Endodermal cell (in vitro differentiated cells): ENCODE measurements around the gene ARHGEF10L. TPM values are rescaled to one million over a fixed set of nuclear protein-coding genes. Genes with fewer than 3 reads are reported as not detected.

Experiments used
- DNase-seq: peaks from one replicate; pipeline ENCODE4 v3.0.0-alpha.2; 2017
- H3K27ac ChIP-seq: 2 replicates; pipeline ENCODE4 v1.5.1; 2013; ENCODE audit warnings: mild to moderate bottlenecking, low read depth, low read length, moderate library complexity
- H3K27me3 ChIP-seq: 2 replicates; pipeline ENCODE4 v1.6.1; 2013; ENCODE audit warnings: mild to moderate bottlenecking, low read length, moderate library complexity; ENCODE audit not compliant: insufficient read depth, control insufficient read depth, poor library complexity, severe bottlenecking
- H3K36me3 ChIP-seq: 2 replicates; pipeline ENCODE4 v1.7.0; 2013; ENCODE audit warnings: mild to moderate bottlenecking, low read length, moderate library complexity; ENCODE audit not compliant: control insufficient read depth, insufficient read depth
- H3K4me1 ChIP-seq: one replicate; pipeline ENCODE4 v1.7.0; 2013; ENCODE audit warnings: low read length; ENCODE audit not compliant: control insufficient read depth, insufficient read depth
- H3K4me3 ChIP-seq: 2 replicates; pipeline ENCODE4 v1.5.1; 2013; ENCODE audit warnings: mild to moderate bottlenecking, low read length, moderate library complexity
- H3K9ac ChIP-seq: 2 replicates; pipeline ENCODE4 v1.6.1; 2013; ENCODE audit warnings: mild to moderate bottlenecking, low read length, moderate library complexity; ENCODE audit not compliant: poor library complexity, severe bottlenecking; ENCODE audit errors: extremely low read depth
- H3K9me3 ChIP-seq: 2 replicates; pipeline ENCODE4 v1.6.1; 2013; ENCODE audit warnings: mild to moderate bottlenecking, low read length, moderate library complexity; ENCODE audit not compliant: control insufficient read depth
- H3K27ac Mint-ChIP-seq: 2 replicates; pipeline ENCODE4 v1.8.0; 2020; ENCODE audit warnings: mixed read lengths
- H3K27me3 Mint-ChIP-seq: 2 replicates; pipeline ENCODE4 v1.8.0; 2021; ENCODE audit warnings: mild to moderate bottlenecking, mixed read lengths; ENCODE audit not compliant: insufficient read depth
- H3K36me3 Mint-ChIP-seq: 2 replicates; pipeline ENCODE4 v1.8.0; 2020; ENCODE audit warnings: low read depth, mixed read lengths
- H3K4me1 Mint-ChIP-seq: 2 replicates; pipeline ENCODE4 v1.8.0; 2020; ENCODE audit warnings: mixed read lengths
- H3K4me3 Mint-ChIP-seq: 2 replicates; pipeline ENCODE4 v1.8.0; 2020; ENCODE audit warnings: mild to moderate bottlenecking, moderate library complexity, mixed read lengths
- H3K9me3 Mint-ChIP-seq: 2 replicates; pipeline ENCODE4 v1.8.0; 2020; ENCODE audit warnings: mild to moderate bottlenecking, mixed read lengths
- whole genome bisulfite sequencing, 2 experiments: methylation state at CpG; one replicate each; pipeline versions ENCODE4 v1.1.5 to v1.1.7; 2013; ENCODE audit warnings: missing lambda C conversion rate in 2 of 2, mixed read lengths in 1 of 2; ENCODE audit not compliant: insufficient coverage in 1 of 2, insufficient read length in 1 of 2; 5-methylcytosine and 5-hydroxymethylcytosine counted together
- total RNA-seq, 2 donors: library from RNA; stranded (reverse); fragmentation: NEBNext Ultra II Directional in 1 of 2; extraction: Animal tissue kit (Norgen Biotek cat#: 25700) in 1 of 2; gene quantifications; 2 replicates in 1 of 2; 3 replicates in 1 of 2; pipeline ENCODE4 v1.2.1, GENCODE V29; 2021
- TF ChIP-seq, protein P1 (sequence below): fragments of 200-600 bp; sonication (generic); conservative IDR thresholded peaks from 2 replicates; pipeline ENCODE4 v1.5.0; 2021; ENCODE audit warnings: antibody characterized with exemption, mild to moderate bottlenecking

The ARHGEF10L gene
- total RNA-seq, 2 donors from 2014 or later = 5.2 to 10.5 TPM

GRCh38 chr1:17670587-17671313, 131.3 kb downstream of the ARHGEF10L start:
- Mint-ChIP-seq H3K36me3 (no peaks in the 10 kb centered on the region), H3K27me3 (no peaks in the 10 kb centered on the region), H3K4me1 (no peaks in the 10 kb centered on the region), H3K9me3 (no peaks in the 10 kb centered on the region), H3K27ac (peak overlapping the region; percentile 26), H3K4me3 (no peak overlapping the region)
- Histone ChIP-seq H3K27ac (peak overlapping the region; percentile 90), H3K27me3 (no peaks in the 10 kb centered on the region), H3K4me3 (no peak overlapping the region), H3K4me1 (no peaks in the 10 kb centered on the region), H3K9me3 (no peaks in the 10 kb centered on the region), H3K36me3 (no peaks in the 10 kb centered on the region), H3K9ac (no peak overlapping the region)
- 90 to 93% methylated on average over 26 to 27 of the region's 27 CpGs for WGBS, 2 experiments
- TF ChIP-seq, protein P1, sequence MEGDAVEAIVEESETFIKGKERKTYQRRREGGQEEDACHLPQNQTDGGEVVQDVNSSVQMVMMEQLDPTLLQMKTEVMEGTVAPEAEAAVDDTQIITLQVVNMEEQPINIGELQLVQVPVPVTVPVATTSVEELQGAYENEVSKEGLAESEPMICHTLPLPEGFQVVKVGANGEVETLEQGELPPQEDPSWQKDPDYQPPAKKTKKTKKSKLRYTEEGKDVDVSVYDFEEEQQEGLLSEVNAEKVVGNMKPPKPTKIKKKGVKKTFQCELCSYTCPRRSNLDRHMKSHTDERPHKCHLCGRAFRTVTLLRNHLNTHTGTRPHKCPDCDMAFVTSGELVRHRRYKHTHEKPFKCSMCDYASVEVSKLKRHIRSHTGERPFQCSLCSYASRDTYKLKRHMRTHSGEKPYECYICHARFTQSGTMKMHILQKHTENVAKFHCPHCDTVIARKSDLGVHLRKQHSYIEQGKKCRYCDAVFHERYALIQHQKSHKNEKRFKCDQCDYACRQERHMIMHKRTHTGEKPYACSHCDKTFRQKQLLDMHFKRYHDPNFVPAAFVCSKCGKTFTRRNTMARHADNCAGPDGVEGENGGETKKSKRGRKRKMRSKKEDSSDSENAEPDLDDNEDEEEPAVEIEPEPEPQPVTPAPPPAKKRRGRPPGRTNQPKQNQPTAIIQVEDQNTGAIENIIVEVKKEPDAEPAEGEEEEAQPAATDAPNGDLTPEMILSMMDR = no peak
- DNase-seq = no peak

DNA sequence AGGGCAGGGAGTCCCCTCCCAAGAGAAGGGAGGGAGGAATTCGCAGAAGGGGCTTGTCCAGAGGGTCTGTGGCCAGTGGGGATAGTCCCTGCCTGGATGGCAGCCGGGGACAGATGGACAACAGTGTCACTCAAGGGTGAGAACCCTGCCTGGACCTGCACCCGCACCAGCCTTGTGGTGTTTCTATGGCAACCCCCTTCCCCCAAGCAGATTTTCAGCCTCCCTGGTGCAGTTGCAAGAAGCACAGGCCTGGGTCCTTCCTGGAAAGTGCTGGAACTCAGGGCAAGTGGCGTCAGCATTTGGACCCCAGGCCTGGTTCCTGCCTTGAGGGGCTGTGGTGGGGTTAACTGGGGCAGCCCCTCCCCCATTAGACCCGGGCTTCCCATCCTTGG, 131.8 kb downstream of the ARHGEF10L start:
- H3K36me3 Mint-ChIP-seq = no peaks in the 10 kb centered on the region
- no peaks in the 10 kb centered on the region for H3K4me1 ChIP-seq
- H3K9me3 Mint-ChIP-seq = no peaks in the 10 kb centered on the region
- peak overlapping the region; percentile 90 for H3K27ac ChIP-seq
- TF ChIP-seq, protein P1 = no peak
- no peaks in the 10 kb centered on the region for H3K9me3 ChIP-seq
- H3K27me3 Mint-ChIP-seq = no peaks in the 10 kb centered on the region
- H3K27ac Mint-ChIP-seq = peak overlapping the region; percentile 26
- WGBS, 2 experiments = 81% methylated on average over 5 of the region's 5 CpGs; no CpG with 5 or more reads in 1 of the 2 experiments
- no peaks in the 10 kb centered on the region for H3K36me3 ChIP-seq
- H3K4me1 Mint-ChIP-seq = no peaks in the 10 kb centered on the region
- H3K27me3 ChIP-seq = no peaks in the 10 kb centered on the region
- no peak overlapping the region for H3K9ac ChIP-seq
- H3K4me3 Mint-ChIP-seq = no peak overlapping the region
- H3K4me3 ChIP-seq = no peak overlapping the region
- no peak for DNase-seq

DNA sequence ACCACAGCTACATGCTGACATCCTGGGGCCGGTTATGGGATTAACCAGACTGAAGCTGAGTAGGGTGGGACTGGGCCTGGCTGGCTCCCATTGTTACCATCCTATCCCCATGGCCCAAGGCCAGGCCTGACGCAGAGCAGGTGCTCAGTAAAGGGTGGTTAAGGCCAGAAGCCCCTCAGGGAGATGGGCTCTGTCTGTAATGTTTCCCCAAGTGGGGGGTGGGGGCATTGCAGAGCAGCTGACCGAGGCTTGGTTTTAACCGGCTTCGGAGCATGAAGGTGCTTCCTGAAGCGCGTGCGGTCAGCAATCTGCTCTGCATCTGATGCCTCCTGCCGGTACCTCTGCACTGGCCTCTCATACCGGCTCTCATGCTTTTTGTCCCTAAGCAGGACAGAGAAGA, 132.2 kb downstream of the ARHGEF10L start:
- WGBS, 2 experiments = 76 to 78% methylated on average over 8 to 10 of the region's 10 CpGs
- Histone ChIP-seq H3K36me3 (no peaks in the 10 kb centered on the region), H3K27ac (peak overlapping the region; percentile 90), H3K27me3 (no peaks in the 10 kb centered on the region), H3K9ac (no peak overlapping the region), H3K4me1 (no peaks in the 10 kb centered on the region), H3K4me3 (no peak overlapping the region), H3K9me3 (no peaks in the 10 kb centered on the region)
- DNase-seq = peak; percentile 60
- Mint-ChIP-seq H3K4me3 (no peak overlapping the region), H3K27ac (no peak overlapping the region), H3K9me3 (no peaks in the 10 kb centered on the region), H3K4me1 (no peaks in the 10 kb centered on the region), H3K36me3 (no peaks in the 10 kb centered on the region), H3K27me3 (no peaks in the 10 kb centered on the region)
- TF ChIP-seq, protein P1 = peak; percentile 51
